SIG-M5 treated with dmso at 0.1 percent for 504 hours (cell line): ENCODE results near the gene UBE2O.

Source experiments
- DNase-seq: peaks from one replicate; lab custom pipeline; 2025; ENCODE audit not compliant: unreplicated experiment; lab: John Stamatoyannopoulos, UW

Gene UBE2O

DNA sequence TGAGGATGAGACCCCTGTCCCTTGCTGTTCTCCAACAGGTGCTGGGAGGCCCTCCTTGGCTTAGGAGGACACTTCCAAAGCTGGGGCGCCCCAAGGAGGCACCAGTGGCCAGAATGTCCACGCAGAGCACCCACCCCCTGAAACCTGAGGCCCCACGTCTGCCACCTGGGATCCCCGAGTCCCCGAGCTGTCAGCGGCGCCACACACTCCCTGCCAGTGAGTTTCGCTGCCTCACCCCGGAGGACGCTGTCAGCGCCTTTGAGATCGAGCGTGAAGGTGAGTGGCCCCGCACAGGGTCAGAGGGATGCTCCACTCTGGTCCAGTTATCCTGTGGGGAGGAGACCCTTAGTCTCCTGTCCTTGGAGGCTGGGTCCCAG lies 15.7 kb upstream of the UBE2O start:
- no peak for DNase-seq

DNA sequence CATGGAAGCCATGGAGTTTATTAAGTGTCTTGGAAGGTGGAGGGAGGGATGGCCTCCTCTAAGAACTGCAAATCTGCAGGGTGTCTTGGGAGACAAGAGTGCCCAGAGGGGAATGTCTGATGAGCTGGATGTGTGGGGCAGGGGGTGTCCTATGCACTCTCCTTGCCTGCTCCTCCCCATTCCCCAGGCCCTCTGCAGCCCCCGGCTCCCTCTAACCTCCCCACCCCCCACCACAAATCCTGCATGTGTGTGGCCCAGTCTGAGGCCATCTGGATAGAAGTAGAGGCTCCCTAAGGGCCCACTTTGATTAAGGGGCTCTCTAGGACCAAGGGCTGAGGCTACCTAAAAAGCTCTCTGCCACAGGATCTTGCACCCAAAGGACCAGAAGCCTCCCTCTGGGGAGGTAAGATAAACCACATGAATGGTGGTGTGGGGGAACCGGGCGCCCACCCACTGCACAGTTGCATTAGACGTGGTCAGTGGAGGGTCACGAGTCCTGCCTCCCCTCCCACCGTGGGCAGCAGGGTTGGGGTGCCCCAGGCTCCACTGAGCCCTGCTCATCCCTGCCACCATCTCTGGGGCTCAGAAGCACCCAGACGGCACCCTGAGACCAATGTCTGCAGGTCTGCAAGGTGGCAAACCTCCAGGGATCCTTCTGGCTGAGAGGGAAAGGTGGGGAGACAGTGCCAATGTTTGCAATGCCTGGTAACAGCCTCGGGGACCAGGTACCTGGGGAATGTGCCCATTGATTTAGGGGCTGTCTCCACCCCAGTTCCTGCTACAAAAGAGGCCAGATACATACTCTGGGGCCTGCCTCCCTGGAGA lies 15.1 kb upstream of the UBE2O start:
- no peak for DNase-seq

DNA sequence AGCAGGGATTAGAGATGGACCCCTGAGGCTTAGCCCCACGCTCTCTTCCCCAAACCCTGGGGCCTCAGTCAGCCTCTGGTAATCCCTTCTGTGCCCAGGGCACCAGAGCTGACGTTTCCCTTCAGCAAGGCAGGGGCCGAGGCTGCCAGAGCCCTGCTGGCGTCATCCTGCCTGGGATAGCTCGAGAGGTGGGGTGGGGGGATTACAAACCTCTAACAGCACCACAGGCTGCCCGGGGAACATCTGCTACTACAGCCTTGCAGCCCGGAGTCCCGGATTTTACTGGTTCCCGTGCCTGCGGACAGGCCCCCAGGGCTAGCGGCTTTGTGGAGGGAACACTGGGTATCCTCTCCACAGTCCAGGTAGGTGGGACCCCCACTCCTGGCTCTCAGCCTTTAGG lies 14.4 kb upstream of the UBE2O start, which contains the start of gene AANAT:
Gene AANAT, plus strand, starts transcription at position 238 of the 400 bp plus-strand sequence. CDS start 1,144 bp downstream, outside the sequence.
- no peak for DNase-seq

DNA sequence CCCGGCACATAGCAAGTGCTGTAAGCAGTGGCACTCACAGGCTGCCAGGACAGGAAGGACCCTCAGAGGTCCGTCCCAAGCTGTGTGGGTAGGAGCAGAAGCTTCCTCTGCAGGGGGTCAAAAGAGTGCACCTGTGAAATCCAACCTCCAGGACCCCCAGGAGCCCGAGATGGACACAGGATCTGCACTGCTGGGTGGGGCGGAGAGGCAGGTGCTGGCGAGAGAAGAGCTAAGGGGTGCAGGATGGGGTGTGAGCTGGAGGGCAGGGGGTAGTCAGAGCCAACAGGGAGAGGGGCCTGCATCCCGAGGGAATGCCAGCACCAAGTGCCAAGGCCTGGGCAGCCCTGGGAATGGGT lies 13.8 kb upstream of the UBE2O start:
- DNase-seq, result no peak

DNA sequence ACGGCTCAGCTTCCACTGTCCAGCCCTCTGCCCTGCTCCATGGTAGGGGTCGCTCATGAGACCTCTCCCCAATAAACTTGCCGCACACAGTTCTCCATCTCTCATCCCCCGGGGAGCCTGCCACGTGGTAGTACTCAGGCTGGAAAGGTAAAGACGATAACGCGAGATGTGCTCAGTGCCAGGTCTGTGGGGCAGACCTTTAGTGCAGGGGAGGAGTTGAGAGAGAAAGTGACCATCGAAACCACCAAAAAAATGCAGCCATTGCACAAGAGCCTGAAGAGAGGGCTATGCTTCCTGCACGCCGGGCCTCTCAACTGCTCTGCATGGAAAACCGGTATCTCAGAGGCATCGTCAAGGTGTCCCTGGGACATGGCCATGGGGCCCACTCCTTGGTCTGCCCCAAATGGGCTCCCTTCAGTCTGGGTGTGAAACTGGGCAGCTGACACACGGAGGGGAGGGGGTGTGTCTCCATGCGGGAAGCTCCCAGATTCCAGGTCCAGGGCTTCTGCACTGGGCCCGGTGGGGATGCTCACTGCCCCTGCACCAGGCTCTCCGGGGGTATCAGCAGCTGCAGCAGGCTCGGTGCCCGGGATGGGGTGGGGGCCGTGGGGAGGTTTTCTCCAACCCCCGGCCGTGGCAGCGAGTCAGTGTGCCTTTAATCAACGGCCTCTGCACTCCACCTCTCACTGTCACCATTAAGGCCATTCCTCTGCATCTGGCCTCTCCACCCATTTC lies 9.8 kb upstream of the UBE2O start:
- DNase-seq, result no peak

DNA sequence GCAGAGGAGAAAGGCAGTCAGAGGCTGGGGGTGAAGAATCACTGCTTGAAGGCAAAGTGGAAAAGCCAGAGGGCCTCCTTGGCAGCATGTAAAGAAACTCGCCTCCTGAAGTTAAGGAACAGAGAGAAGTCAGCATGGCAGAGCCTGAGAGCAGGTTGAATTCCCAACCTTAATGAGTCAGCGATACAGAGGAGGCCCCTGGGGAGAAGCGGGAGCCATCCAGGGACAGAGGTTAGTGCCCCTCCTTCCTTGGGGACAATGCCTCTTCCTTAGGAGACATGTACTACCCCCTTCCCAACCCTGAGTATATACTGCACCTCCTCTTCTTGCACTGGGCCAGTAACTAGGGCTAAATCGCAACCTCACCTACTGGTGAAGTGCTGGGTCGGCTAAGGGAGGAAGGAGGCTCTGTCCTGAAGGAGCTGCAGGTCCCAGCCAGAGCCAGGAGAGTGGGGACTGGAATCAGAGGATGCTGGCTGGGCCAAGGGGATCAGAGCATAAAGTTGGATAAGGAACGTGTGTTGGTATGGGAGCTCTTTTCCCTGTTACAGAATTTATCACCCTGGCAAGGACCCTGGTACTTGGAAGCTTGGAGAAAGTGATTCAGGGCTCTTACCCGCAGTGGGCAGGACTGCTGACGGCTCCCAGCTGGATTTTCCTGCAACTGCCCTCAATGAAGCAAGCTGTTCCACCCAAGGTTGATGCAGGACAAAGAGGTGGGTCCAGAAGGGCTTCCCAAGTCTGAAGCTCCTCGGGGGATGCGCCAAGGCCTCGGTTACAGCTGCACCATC lies 9.0 kb upstream of the UBE2O start:
- no peak for DNase-seq

DNA sequence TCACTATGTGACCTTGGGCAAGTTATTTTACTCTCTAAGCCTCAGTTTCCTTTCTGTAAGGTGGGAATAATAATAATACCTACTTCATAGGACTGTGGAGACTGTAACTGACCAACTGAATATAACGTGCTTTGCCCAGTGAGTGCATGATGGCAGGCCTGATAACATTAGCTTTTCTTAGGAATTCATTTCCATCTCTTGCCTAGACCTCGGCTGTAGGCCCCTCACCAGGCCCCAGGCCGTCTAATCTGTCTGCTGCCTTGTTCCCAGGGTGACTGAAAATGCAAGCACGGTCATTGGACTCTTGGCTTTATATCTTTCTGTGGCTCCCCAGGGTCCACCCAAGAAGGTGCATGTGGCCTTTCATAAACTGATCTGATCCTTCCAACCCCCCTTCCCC lies 6.7 kb upstream of the UBE2O start:
- no peak for DNase-seq

DNA sequence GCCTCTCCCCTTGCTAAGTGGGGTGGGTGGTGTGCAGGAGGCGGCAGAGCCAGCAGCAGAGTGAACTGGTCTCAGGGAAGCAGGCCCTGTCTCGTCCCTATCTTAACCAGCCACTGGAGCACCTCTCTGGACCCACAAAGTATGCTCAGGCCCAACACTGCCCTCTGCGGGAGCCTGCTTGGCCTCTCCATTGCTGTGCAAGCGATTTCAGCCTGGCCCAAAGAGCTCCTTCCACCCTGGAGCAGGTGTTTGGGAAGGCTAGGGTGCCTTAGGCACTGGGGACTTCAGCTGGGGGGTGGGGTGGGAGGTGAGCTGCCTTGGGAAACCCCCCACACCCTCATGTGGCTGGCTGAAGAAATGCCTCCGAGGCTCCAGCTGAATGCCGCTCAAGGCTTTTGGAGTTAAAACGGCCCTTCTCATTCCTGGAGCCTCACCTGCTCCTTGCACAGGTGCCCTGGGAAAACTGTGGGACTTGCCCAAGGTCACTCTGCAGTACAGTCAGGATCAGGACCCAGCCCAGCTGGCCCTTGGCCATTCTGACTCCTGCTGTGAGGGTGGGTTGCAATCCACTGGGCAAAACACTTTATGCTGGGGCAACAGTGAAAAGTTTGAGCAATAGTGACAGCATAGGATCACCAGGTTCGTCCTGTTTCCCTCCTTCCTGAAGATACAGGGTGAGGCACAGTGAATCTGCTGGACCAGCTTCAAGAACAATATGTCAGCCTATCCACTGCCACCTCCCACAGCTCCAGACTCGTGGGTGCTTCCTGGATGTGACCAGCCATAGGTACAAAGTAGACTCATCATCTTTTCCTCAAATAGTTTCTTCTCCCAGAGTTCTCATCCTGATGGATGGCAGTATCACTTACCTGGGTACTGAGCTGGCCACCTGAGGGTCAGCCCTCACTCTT lies 5.9 kb upstream of the UBE2O start:
- peak; percentile 41 for DNase-seq

DNA sequence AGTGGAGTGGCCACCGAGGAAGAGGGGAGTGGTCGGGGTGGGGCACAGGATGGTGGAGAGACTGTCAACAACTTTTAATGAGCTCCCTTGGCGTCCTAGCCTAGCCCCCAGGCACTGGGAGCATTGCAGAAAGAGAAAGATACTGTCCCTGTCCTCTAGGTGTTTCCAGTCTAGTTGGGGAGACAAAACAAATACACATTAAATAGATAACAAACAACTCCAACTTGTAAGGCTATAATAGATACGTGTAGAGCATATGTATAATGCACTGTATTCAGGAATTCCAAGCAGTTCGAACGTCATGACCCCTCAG lies 435 bp upstream of the UBE2O start:
- no peak for DNase-seq

DNA sequence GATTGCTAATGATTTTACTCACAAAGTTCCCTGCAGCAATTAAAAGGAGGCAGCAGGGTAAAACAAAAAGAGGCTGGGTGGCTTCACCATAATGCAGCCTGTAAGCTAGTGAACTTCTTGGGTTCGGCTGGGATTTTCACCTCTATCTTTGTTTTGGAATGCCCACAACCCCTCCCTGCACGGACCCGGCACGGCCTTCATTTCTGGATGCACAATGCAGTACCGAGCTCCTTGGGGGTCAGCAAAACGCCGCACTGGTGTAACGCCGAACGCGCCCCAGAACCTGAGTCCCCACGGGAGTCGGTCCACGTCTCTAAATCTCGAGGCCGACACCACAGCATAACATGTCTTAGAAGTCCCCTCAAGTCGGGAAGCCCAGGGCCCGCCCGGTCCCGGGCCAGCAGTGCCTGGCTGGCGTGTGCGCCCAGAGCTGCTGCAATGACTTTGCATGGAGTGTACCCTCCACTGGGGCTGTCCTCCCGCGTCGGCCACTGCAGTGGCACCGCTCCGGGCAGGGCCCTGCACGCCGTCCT lies 759 bp downstream of the UBE2O start:
- DNase-seq, result no peak

DNA sequence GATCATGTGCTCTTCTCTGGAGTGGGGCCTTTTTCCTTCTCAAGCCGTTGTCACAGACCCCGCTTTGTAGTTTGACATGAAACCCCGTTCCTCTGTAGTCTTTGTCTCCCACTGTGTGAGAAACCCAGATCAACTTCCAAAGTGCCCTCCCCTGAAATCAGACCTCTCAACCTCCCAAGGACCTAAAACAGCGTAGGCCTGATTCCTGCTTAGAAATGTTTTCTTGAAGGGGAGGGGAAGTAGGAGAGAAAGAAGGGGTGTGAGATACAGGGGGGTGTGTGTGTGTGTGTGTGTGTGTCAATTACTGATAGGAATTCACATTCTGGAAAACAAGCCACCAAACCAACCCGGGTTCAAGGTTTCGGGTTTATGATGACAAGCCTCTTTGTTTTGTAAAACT lies 1.4 kb downstream of the UBE2O start:
- no peak for DNase-seq

DNA sequence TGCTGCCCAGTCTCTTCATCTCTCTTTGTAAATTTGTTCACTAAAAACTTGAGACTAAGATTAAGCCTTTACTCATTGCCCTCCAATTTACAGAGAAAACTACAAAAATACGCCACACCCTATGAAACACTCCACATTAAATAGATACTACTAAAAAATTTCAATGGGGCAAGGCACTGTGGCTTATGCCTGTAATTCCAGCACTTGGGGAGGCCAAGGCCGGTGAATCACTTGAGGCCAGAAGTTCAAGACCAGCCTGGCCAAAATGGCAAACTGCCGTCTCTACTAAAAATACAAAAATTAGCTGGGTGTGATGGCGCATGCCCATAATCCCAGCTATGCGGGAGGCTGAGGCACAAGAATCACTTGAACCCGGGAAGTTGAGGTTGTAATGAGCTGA lies 3.8 kb downstream of the UBE2O start:
- DNase-seq, result no peak

DNA sequence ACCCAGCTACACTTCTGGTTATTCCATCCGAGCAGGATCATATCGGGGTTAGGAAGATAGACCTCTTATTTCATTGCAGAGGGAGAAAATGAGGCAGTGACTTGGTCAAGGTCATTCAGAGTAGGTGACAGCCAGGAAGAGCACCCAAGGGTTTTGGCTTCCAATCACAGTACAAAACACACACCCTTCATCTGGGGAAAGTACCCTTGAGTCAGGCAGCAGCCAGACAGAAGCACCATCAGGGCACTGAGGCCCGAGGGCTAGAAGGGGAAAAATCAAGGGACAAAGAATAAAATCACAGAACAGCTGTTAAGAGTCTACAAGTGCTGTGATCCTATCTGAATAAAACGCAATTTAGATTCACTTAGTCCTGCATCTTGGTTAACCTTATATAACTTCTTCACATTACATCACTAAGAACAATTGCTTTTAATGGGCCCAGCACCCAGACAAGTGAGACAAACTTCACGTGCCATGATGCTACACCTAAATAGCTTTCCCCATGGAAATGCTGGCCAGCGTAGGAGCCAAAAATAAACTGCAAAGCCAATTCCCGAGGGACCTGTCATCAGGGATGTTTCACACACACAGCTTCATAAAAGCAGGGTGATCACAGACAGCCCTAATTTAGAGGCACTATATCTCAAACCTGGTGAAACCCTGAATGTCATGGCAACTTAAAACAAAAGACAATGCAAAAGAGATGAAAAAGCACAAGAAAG lies 4.9 kb downstream of the UBE2O start:
- no peak for DNase-seq

DNA sequence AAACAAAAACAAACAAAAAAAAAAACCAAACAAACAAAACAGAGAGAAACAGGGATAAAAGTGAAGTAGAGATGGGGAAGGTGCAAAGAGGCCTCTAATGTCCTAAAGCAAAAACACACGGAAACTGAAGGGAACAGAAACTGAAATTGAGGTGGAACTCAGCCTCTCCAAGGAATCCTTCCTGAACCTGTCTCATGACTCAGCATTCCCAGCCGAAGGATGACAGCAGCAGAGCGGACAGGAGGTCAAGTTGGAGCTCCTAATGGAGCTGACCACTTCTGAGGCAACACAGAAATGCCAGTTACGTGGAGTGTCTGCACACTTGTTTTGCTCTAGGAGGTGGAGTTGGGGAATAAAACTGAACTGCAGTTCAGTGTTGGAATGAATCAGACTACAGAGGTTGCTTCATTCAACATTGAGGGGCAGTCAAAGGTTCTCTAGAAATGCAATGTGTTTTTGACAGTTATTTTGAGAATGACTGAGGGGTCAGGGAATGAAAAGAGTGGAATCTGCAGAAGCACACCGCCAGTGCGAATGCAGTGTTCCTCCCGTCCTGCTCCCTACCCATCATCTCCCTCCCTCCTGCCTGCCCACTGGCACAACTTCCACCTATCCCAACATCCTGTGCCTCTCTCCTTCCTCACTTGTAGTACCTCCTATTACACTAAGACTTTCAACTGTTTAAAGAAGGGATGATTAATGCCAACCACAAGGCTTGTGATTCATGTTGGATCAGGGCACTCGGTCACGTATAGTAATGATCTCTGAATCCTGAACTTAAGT lies 6.3 kb downstream of the UBE2O start:
- peak; percentile 22 for DNase-seq

DNA sequence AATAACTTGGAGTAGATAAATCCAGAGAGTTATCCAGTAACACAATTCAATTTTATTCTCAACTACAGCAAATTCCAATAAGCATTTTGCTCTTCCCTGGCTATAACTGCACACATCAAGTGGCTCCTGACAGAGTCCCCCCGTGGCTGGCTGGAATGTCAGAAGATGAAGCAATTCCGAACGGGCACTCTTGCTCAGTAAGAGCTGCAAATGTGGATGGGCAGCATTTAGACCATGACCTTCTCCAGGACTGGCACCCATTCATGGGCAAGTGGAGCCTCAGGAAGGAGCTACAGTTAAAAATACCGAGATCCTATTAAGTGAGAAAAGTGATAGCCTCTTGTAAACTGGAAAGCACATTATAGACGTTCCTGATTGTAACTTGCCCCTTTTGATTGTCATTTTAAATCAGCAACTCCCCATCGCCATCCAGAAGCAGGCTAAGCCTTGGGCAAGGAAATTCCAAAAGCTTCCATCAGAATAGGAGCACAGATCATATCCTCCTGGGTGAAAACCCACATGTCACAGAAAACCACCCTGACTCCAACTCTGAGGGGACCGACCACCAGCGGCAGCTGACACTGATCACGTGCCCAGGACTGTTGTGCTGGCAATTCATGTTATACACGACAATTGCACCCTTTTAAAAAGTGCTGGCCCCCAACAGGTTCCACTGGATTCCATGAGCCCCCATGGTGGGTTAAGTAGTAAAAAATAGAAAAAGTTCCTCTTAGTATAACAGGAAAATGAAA lies 7.1 kb downstream of the UBE2O start:
- no peak for DNase-seq

DNA sequence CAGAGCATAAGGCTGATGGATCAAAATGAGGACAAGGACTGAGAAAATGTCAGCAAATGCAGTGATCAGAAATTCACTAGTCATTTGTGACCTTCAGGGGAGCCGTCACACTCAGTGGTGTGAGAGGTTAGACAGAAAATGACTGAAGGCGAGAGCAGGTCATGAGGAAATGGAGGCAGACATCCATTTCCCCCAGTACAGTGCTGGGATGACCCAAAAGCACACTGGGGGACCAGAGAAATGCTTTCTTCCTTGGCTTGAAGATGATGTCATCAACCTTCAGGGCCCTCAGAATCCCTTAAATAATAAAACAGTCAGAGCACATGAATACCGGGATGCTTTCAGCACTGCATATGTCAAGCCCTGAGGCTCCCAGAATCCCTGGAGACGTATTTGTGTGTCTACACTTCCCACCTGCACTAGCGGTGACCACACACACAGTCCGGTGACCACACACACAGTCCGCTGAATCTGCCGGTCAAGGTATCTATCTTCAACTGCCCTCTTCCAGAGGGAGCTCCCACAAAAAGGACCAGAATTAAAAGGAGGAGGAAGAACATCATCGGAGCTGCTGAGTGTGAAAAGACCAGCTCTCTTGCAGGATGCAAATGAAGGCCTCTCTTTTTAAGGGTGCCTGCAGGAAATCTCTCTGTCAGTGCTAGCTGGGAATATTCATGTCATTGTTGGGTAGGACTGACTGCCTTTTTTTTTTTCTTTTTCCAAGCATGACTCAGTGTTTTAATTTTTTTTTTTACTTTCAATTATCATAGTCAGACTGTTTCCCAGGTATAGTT lies 8.2 kb downstream of the UBE2O start:
- DNase-seq, result no peak
